Aorta (tissue), 5 donors: ENCODE data around the gene ADGRL1. TPM values are rescaled to one million over a fixed set of nuclear protein-coding genes. Genes with fewer than 3 reads are reported as not detected.
"Not testable (repeated sequence)": the region's sequence is repeated elsewhere in the genome, so short reads cannot be mapped to it uniquely, and the experiment has no call there.

Experiments
- ATAC-seq: fragments of 200-7000 bp; cut with Tn5 transposase; one replicate; pipeline ENCODE4 v1.9.1; 2022; ENCODE audit warnings: moderate library complexity; ENCODE audit not compliant: low FRiP score
- DNase-seq, 2 donors: peaks; one replicate each; pipeline ENCODE4 v3.0.0-alpha.2; 2020
- H3K27ac ChIP-seq, 2 donors: one replicate each; pipeline ENCODE4 v1.5.1; 2013; ENCODE audit warnings: low read length in 2 of 2, mild to moderate bottlenecking in 2 of 2, moderate library complexity in 2 of 2, control low read depth in 1 of 2, inconsistent platforms in 1 of 2, low read depth in 1 of 2
- H3K27me3 ChIP-seq, 2 donors: one replicate each; pipeline ENCODE4 v1.6.1; 2013; ENCODE audit warnings: control low read depth in 1 of 2, low read length in 1 of 2, mild to moderate bottlenecking in 1 of 2, moderate library complexity in 1 of 2; ENCODE audit not compliant: insufficient read depth in 2 of 2, control insufficient read depth in 1 of 2
- H3K36me3 ChIP-seq, 2 donors: one replicate each; pipeline ENCODE4 v1.6.1; 2013; ENCODE audit warnings: control low read depth in 1 of 2, low read length in 1 of 2, mild to moderate bottlenecking in 1 of 2; ENCODE audit not compliant: insufficient read depth in 2 of 2, control insufficient read depth in 1 of 2
- H3K4me1 ChIP-seq, 2 donors: one replicate each; pipeline ENCODE4 v1.6.1; 2013; ENCODE audit warnings: low read length in 2 of 2, control low read depth in 1 of 2, mild to moderate bottlenecking in 1 of 2, moderate library complexity in 1 of 2; ENCODE audit not compliant: insufficient read depth in 2 of 2, control insufficient read depth in 1 of 2
- H3K4me3 ChIP-seq, 2 donors: one replicate each; pipeline ENCODE4 v1.5.1; 2013; ENCODE audit warnings: low read length in 2 of 2, control low read depth in 1 of 2, mild to moderate bottlenecking in 1 of 2
- H3K9me3 ChIP-seq: one replicate; pipeline ENCODE4 v1.6.1; 2013; ENCODE audit warnings: mild to moderate bottlenecking, low read length; ENCODE audit not compliant: control insufficient read depth
- WGBS, 2 donors: extraction: QIAGEN DNeasy Blood & Tissue Kit; methylation state at CpG; one replicate each; pipeline ENCODE4 v1.1.7; 2013; 5-methylcytosine and 5-hydroxymethylcytosine counted together
- intact Hi-C, 2 donors: fragments of 100-400 bp; cut with DNase I; formaldehyde crosslinking; loops; one replicate each; pipeline versions ENCODE4 v1.14.2 to v1.15.0; 2022
- polyA plus RNA-seq, 2 donors: library from polyadenylated mRNA; stranded (reverse); fragments of 200-250 nt; gene quantifications; one replicate each; pipeline ENCODE4 v1.2.3, GENCODE V29; 2013
- total RNA-seq, 2 donors: library from RNA; stranded (reverse); fragmentation: NEBNext Ultra II Directional; extraction: Animal tissue kit (Norgen Biotek cat#: 25700); gene quantifications; one replicate each; pipeline ENCODE4 v1.2.1, GENCODE V29; 2021
- donor health status: healthy with polysubstance abuse.
- donor health status: Bipolar disorder and iron deficiency.
- donor health status: DM: no; HTN: no; CAD: no.
- donor health status: DM: no; HTN: no; CAD: no.
- donor health status: DM: yes; HTN: yes; CAD: no.

ADGRL1 gene
- total and polyA plus RNA-seq, 4 donors = 5.3 to 26.3 (median 8.7) TPM

DNA sequence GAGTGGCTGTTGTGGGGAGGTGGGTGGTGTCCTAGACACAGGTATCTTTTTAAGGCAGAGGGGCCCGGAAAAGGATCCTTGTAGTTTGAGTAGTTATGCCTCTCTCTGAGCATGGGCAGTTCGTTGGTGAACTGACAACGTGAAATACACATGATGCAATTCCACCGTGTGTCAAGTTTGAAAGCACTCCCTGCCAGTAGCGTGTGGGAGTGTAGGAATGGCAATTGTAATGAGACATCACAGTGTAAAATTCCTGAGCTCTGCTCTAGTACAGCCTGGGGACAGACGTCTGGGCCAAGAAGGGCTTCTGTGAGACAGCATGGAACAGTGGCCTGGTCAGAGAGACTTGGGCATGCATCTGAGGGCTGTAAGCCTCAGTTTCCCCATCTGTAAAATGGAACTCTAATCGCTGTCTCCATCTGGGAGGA lies 59.2 kb downstream of the ADGRL1 start:
- Histone ChIP-seq H3K4me1 (no peaks in the 10 kb centered on the region), H3K9me3 (no peaks in the 10 kb centered on the region), H3K4me3 (no peak overlapping the region), H3K36me3 (no peaks in the 10 kb centered on the region), H3K27me3 (no peaks in the 10 kb centered on the region), H3K27ac (no peak overlapping the region)
- intact Hi-C loops = loop anchor here (5.0 to 10.0 kb wide), 2 partner anchors 138 to 325 kb away; no protein-coding TSS in a partner anchor
- DNase-seq (no peak), ATAC-seq (no peak)
- 38 to 41% methylated on average over 7 of the region's 7 CpGs for WGBS, 2 donors

DNA sequence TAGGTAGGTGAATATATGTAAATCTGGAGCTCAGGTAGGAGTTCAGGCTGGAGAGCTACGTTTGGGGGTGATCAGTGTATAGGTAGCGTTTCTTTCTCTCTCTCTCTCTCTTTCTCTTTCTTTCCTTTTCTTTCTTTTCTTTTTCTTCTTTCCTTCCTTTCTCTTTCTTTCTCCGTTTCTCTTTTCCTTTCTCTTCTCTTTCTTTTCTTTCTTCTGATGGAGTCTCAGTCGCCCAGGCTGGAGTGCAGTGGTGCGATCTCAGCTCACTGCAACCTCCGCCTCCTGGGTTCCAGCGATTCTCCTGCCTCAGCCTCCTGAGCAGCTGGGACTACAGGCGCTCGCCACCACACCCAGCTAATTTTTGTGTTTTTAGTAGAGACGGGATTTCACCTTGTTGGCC lies 59.8 kb downstream of the ADGRL1 start:
- not testable (repeated sequence) for H3K27me3 ChIP-seq, H3K4me1 ChIP-seq, DNase-seq, H3K36me3 ChIP-seq, H3K27ac ChIP-seq, ATAC-seq, H3K4me3 ChIP-seq, H3K9me3 ChIP-seq
- intact Hi-C loops = loop anchor here (5.0 to 10.0 kb wide), 2 partner anchors 139 to 326 kb away; no protein-coding TSS in a partner anchor
- 91 to 93% methylated on average over 10 of the region's 10 CpGs for WGBS, 2 donors

DNA sequence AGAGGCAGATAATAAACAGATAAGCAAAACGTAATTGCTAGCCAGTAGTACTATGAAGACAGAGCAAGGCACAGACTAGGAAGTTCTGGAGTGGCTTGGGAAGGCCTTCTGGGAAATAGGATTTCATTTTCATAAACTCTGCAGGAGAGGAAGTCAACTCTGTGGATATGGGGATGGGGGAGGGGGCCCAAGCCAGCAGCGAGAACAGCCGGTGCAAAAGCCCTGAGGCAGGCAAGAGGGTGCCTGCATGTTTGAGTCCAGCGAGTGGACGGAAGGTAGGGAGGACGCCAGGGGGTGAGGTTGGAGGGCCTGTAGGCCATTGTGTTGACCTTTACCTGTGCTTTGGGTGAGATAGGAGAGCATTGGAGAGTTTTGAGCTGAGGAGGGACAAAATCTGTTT lies 60.6 kb downstream of the ADGRL1 start:
- no peaks in the 10 kb centered on the region for H3K4me1 ChIP-seq
- H3K27ac ChIP-seq = no peak overlapping the region
- DNase-seq = no peak
- no peak overlapping the region for H3K4me3 ChIP-seq
- no peaks in the 10 kb centered on the region for H3K36me3 ChIP-seq
- H3K27me3 ChIP-seq = no peaks in the 10 kb centered on the region
- ATAC-seq = no peak
- H3K9me3 ChIP-seq = no peaks in the 10 kb centered on the region
- 89% methylated on average over 6 of the region's 6 CpGs for WGBS, 2 donors
- intact Hi-C loops = loop anchor here (5.0 to 10.0 kb wide), 2 partner anchors 139 to 327 kb away; no protein-coding TSS in a partner anchor

DNA sequence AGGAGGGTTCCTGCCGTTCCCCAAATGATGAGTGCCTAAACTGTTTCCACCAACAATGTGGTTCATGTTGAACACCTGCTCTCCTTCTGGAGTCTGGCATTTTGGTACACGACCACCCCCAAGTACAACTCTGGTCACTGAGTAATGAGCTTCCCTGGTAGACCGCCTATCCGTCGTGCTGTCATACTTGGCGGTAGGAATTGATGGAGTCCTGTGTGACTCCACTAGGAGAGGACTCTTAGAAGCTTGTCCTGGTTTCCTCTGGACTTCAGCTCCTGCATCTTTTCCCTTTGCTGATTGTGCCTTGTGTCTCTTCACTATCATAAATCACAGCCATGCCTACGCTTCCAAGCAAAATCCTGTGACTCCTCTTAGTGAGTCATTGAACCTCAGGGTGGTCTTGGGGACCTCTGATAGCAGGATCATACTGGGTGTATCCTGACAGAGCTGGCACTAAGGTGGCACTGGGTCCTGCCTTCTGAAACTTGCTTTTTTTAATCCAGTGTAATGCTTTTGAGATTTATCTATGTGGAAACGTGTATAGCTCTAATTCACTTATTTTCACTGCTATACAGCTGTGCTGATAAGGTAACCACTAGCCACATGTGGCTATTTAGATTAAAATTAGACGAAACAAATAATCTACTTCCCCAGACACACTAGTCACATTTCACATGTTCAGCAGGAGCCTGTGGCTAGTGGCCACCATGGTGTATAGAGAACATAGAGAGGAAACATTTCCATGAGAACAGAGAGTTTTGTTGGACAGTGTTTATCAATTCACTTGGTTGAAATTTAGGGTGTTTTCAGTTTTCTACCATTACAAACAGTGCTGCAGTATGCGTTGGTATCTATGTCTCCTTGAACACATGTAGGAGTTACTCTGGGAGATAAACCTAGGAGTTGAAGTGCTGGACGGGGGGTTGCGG lies 63.4 kb downstream of the ADGRL1 start:
- no peak overlapping the region for H3K4me3 ChIP-seq
- H3K36me3 ChIP-seq = no peaks in the 10 kb centered on the region
- intact Hi-C loops = loop anchor here in 1 of 2 donors (10.0 kb wide), 1 partner anchor 142 kb away; no protein-coding TSS in a partner anchor
- H3K27ac ChIP-seq = no peak overlapping the region
- DNase-seq (no peak), ATAC-seq (no peak)
- no peaks in the 10 kb centered on the region for H3K9me3 ChIP-seq
- H3K4me1 ChIP-seq = no peaks in the 10 kb centered on the region
- H3K27me3 ChIP-seq = no peaks in the 10 kb centered on the region
- 88 to 90% methylated on average over 12 of the region's 12 CpGs for WGBS, 2 donors

DNA sequence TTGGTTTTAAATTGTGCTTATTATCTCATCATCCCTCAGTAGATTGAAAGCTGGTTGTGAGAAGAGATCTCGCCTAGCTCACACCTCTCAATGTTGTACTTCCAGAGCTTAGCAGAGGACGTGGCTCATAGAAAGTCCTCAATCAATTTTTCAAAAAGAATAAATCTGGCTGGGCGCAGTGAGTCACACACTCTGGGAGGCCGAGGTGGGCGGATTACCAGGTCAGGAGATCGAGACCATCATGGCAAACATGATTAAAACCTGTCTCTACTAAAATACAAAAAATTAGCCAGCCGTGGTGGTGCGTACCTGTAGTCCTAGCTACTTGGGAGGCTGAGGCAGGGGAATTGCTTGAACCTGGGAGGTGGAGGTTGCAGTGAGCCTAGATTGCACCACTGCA lies 64.9 kb downstream of the ADGRL1 start:
- no peak overlapping the region for H3K4me3 ChIP-seq
- H3K27me3 ChIP-seq = no peaks in the 10 kb centered on the region
- no peak overlapping the region for H3K27ac ChIP-seq
- H3K9me3 ChIP-seq = no peaks in the 10 kb centered on the region
- ATAC-seq = no peak
- intact Hi-C loops = loop anchor here in 1 of 2 donors (10.0 kb wide), 1 partner anchor 144 kb away; no protein-coding TSS in a partner anchor
- DNase-seq = no peak
- WGBS, 2 donors = 97 to 98% methylated on average over 8 of the region's 8 CpGs
- no peaks in the 10 kb centered on the region for H3K36me3 ChIP-seq
- no peaks in the 10 kb centered on the region for H3K4me1 ChIP-seq

DNA sequence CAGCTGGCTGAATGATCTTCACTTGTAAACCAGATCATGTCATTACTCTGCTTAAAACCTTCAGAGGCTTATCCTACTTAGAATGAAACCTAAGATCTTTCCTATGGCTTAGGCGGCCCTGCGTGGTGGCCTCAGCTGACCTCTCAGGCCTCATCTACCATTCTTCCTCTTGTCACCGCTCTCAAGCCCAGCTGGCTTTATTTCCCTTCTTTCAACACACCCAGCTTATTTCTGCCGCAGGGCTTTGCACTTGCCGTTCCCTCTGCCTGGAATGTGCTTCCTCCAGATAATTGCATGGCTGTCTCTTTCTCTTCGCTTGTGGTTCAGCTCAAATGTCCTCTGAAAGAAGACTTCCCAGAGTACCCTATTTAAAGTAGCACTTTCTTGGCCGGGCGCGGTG lies 66.0 kb downstream of the ADGRL1 start:
- WGBS, 2 donors = 87 to 90% methylated on average over 9 of the region's 9 CpGs
- intact Hi-C loops = loop anchor here (5.0 to 10.0 kb wide), 3 partner anchors 58 to 145 kb away; no protein-coding TSS in a partner anchor
- DNase-seq = no peak

DNA sequence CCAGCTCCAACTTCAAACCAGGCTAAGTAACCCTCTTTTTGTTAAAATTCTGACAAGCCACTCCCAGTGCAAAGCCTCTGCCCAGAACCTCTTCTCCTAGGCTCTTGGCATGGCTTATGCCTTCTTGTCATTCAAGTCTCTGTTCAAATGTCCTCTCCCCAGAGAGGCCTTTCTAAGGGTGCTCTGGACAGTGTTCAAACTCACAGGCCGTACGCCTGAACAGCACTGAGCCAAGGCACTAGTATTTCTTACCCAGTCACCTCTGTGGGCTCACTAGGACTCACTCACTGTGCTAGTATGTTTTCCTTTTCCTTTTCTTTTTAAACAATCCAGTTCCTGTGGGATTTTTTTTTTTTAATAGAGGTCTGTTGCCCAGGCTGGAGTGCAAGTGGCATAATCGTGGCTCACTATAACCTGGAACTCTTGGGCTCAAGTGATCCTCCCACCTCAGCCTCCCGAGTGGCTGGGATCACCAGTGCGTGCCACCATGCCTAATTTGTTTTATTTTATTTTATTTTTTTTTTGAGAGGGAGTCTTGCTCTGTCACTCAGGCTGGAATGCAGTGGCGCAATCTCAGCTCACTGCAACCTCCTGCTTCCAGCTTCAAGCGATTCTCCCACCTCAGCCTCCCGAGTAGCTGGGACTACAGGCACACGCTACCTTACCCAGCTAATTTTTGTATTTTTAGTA lies 67.2 kb downstream of the ADGRL1 start:
- DNase-seq = no peak
- Histone ChIP-seq H3K27me3 (no peaks in the 10 kb centered on the region), H3K4me3 (no peak overlapping the region), H3K9me3 (no peaks in the 10 kb centered on the region), H3K4me1 (no peaks in the 10 kb centered on the region), H3K36me3 (no peaks in the 10 kb centered on the region), H3K27ac (peak overlapping the region in 1 of 2 donors; percentile 56)
- intact Hi-C loops = loop anchor here (5.0 kb wide), 2 partner anchors 56 to 61 kb away; no protein-coding TSS in a partner anchor
- no peak for ATAC-seq
- 38 to 39% methylated on average over 9 of the region's 9 CpGs for WGBS, 2 donors

More for the DNA sequence above, 66.0 kb downstream of the ADGRL1 start:
- H3K27ac ChIP-seq = no peak overlapping the region
- no peak for ATAC-seq
- no peaks in the 10 kb centered on the region for H3K4me1 ChIP-seq
- H3K9me3 ChIP-seq = no peaks in the 10 kb centered on the region
- no peaks in the 10 kb centered on the region for H3K27me3 ChIP-seq
- no peaks in the 10 kb centered on the region for H3K36me3 ChIP-seq
- no peak overlapping the region for H3K4me3 ChIP-seq

DNA sequence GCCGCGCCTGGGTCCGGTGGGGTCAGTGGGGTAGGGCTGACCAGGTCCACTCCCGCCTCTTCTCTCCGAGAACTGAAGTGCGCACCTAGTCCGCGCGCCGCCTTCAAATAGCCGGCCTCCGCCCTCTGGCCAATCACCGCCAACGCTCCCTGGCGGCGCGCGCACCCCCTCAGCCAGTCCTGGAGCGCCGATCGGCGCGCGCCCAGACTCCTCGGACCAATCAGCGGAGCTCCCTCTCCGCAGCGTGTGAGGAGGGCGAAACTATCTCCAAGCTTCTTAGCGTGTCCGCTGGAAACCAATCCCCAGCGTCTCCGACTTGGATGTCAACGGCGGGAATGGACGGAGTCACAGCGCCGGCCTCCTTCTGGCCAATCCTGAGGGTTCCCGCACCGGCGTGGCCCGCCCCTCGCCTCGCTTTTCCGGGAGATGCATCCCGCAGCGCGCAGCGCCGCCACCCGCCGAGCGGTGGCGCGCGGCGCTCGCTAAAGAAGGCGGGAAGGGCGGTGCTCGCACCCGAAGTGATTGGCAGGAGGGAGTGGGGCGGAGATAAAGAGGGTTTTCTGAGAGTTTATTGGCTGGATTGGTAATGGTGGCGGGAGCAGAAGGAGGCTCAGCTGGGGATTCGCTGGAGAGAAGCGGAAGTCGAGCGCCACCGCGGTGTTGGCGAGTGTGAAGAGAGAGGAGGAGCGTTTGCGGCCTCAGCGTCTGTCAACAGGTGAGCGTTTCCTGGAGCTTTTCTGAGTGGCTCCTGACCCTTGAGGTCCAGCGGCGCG lies 69.3 kb downstream of the ADGRL1 start, which contains the start of gene ASF1B:
Gene ASF1B (minus strand): TSS at position 81 of the 773 bp plus-strand sequence. CDS start 133 bp downstream, outside the sequence.
- peak; percentile 99 to 100 for DNase-seq
- Histone ChIP-seq H3K4me3 (peak within 1 kb of the TSS; percentile 64 to 65), H3K4me1 (no peaks in the 10 kb centered on the region), H3K27ac (peak within 1 kb of the TSS; percentile 57 to 80), H3K27me3 (no peaks in the 10 kb centered on the region), H3K36me3 (no peaks in the 10 kb centered on the region), H3K9me3 (no peaks in the 10 kb centered on the region)
- ATAC-seq = peak; percentile 97
- WGBS, 2 donors = 1% methylated on average over 74 to 78 of the region's 78 CpGs
- intact Hi-C loops = loop anchor here (2.0 to 5.0 kb wide), 4 partner anchors 46 to 130 kb away; partner anchors contain the start of genes RFX1 (in 1 of the 2) and SAMD1 (in 1 of the 2)
